NB4 (cell line): ENCODE results near the gene CMA1.
"Not testable (repeated sequence)": the region's sequence is repeated elsewhere in the genome, so short reads cannot be mapped to it uniquely, and the experiment has no call there.

Experiments
- DNase-seq: peaks from one replicate; pipeline ENCODE4 v3.0.0; 2010; ENCODE audit warnings: low read depth
- H3K4me3 ChIP-seq: one replicate; pipeline ENCODE4 v1.5.1; 2011; ENCODE audit warnings: mild to moderate bottlenecking, low read depth, low read length, moderate library complexity
- CTCF ChIP-seq: IDR thresholded peaks from one replicate; pipeline ENCODE4 v1.5.1; 2012; ENCODE audit warnings: low read depth, low read length
- MAX ChIP-seq: IDR thresholded peaks from 2 replicates; pipeline ENCODE4 v1.6.1; 2011; ENCODE audit warnings: low read depth, low read length
- MYC ChIP-seq: IDR thresholded peaks from 2 replicates; pipeline ENCODE4 v1.6.1; 2011; ENCODE audit warnings: low read depth, low read length
- POLR2A ChIP-seq: IDR thresholded peaks from 2 replicates; pipeline ENCODE4 v1.6.1; 2011; ENCODE audit warnings: mild to moderate bottlenecking; ENCODE audit not compliant: insufficient read length; ENCODE audit errors: extremely low read depth

CMA1 gene

GRCh38 chr14:24508155-24508840, at the start of gene CMA1:
CMA1 (minus strand) TSS chr14:24508265; CDS start chr14:24508235, 30 bp downstream.
- peak; percentile 61 for DNase-seq

GRCh38 chr14:24556756-24557155, 48.7 kb upstream of the CMA1 start:
- no peak for DNase-seq
- TF ChIP-seq CTCF (no peak), MAX (no peak), MYC (no peak), POLR2A (no peak)
- no peak overlapping the region for H3K4me3 ChIP-seq

More at GRCh38 chr14:24508155-24508840, at the start of gene CMA1:
- no peak for TF ChIP-seq CTCF
- no peak for TF ChIP-seq POLR2A
- TF ChIP-seq MYC, result no peak
- TF ChIP-seq MAX, result no peak
- no peak within 1 kb of the TSS for H3K4me3 ChIP-seq

- not testable (repeated sequence) for H3K4me3 ChIP-seq, DNase-seq
Observed at GRCh38 chr14:24549064-24549463, 41.0 kb upstream of the CMA1 start.

GRCh38 chr14:24542346-24542936, 34.4 kb upstream of the CMA1 start:
- no peak overlapping the region for H3K4me3 ChIP-seq
- no peak for TF ChIP-seq MAX
- no peak for TF ChIP-seq CTCF
- no peak for TF ChIP-seq MYC
- no peak for TF ChIP-seq POLR2A
- DNase-seq, result no peak

- DNase-seq, result peak; percentile 42
- TF ChIP-seq POLR2A (no peak), MAX (peak; percentile 64), MYC (no peak), CTCF (no peak)
- no peak overlapping the region for H3K4me3 ChIP-seq
Observed at GRCh38 chr14:24535737-24536136, 27.7 kb upstream of the CMA1 start.

- TF ChIP-seq MYC (no peak), MAX (no peak), CTCF (no peak), POLR2A (no peak)
- H3K4me3 ChIP-seq, result no peak overlapping the region
- DNase-seq, result peak; percentile 4
Observed at GRCh38 chr14:24534286-24534685, 26.2 kb upstream of the CMA1 start.

- not testable (repeated sequence) for H3K4me3 ChIP-seq, DNase-seq
Observed at GRCh38 chr14:24525877-24526620, 18.0 kb upstream of the CMA1 start.
